Stimulated activated CD4-positive, alpha-beta T cell treated with anti-CD3 and anti-CD28 coated beads, Interleukin-4, amount 100 ng/mL, for 4 hours (primary cell): Measurements from ENCODE around the gene ZNF830.
A peak's percentile ranks its signal among the peaks of the same experiment; 100 is the strongest.
"Not testable (repeated sequence)": the region's sequence is repeated elsewhere in the genome, so short reads cannot be mapped to it uniquely, and the experiment has no call there.

ENCODE experiments used
- DNase-seq, 2 experiments: peaks; one replicate each; pipeline ENCODE4 v3.0.0-alpha.2; 2020

Gene ZNF830

DNA sequence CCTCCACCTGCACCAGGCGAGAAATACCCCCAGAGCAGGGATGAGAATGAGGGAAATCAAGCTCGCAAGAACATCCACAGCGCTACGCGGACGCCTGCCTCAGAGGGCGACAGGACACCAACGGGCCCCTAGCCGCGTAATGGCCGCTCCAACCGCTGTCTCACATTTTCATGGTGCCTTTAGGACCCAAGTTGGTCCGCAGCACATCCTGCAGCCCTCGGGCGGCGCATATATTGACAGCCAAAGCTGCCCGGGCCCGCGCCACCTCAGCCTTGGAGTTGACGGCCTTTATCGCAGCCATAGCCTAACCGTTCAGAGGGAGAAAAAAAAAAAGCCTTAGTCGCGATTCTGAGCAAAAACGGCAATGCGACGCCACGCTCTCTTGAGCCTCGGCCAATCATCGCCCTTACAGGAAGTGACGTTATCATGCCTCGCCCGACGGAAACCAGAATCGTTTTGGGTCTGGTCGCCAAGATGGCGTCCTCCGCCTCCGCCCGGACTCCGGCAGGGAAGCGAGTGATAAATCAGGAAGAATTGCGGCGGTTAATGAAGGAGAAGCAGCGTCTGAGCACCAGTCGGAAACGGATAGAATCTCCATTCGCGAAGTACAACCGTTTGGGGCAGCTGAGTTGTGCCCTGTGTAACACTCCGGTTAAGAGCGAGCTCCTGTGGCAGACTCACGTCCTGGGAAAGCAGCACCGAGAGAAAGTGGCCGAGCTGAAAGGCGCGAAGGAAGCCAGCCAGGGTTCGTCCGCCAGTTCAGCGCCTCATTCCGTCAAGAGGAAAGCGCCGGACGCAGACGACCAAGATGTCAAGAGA, at the start of gene ZNF830, which contains the start of gene CCT6B:
ZNF830 (plus strand) TSS at position 448 of the 819 bp plus-strand sequence; CDS start at position 475, 27 bp downstream.
CCT6B (minus strand) TSS at position 368 of the 819 bp plus-strand sequence; CDS start at position 301, 67 bp downstream.
- peak; percentile 79 to 90 for DNase-seq

DNA sequence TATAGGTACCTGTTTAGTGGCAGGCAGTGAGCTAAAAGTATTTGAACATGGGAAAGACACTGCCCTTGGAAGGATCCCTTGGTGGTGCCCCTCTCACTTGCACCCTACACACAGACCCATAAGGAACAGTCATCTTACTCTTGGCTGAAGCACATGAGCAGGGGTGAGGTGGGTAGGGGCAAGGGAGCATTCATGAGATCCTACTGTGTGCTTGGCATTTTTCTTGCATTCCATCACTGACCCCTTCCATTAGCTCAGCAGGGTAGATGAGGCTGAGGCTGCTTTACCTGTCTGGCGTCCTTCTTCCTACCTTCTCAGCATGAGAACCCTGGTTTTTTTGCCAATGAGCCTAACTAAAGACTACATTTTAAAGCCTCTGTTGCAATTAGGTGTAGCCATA, 48.3 kb upstream of the ZNF830 start:
- DNase-seq: no peak

- no peak for DNase-seq
Measured at GRCh38 chr17:34916120-34916519, 45.2 kb upstream of the ZNF830 start.

GRCh38 chr17:34917381-34917780, 44.0 kb upstream of the ZNF830 start:
- DNase-seq: no peak

DNA sequence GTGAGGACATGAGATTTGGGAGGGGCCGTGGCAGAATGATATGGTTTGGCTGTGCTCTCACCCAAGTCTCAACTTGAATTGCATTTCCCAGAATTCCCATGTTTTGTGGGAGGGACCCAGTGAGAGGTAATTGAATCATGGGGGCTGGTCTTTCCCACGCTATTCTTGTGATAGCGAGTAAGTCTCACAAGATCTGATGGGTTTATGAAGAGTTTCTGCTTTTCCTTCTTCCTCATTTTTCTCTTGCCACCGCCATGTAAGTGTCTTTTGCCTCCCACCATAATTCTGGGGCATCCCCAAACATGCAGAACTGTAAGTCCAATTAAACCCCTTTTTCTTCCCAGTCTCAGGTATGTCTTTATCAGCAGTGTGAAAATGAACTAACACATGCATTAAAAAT, 40.7 kb upstream of the ZNF830 start:
- no peak for DNase-seq

- no peak for DNase-seq
Measured at GRCh38 chr17:34926661-34927060, 34.7 kb upstream of the ZNF830 start.

GRCh38 chr17:34930283-34930682, 31.1 kb upstream of the ZNF830 start:
- DNase-seq: no peak

- DNase-seq: not testable (repeated sequence)
Measured at GRCh38 chr17:34950780-34951179, 10.6 kb upstream of the ZNF830 start.

DNA sequence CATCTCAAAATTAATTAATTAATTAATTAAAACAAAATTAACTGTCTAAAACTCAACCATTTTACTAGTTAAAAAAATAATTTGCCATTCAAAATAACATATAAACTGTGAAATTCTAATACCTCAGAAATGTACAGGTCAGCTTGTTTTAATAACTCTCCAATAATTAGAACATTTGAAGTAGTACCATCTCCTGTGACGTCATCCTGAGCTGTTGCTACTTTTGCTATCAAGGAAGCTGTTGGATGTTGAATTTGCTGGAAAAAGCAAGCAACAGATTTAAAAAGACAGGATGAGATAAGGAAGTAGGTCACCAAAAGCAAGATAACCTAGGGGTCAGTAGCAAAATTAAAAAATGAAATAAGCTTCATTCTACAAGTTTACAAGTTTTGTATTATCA, 2.9 kb upstream of the ZNF830 start:
- no peak for DNase-seq

DNA sequence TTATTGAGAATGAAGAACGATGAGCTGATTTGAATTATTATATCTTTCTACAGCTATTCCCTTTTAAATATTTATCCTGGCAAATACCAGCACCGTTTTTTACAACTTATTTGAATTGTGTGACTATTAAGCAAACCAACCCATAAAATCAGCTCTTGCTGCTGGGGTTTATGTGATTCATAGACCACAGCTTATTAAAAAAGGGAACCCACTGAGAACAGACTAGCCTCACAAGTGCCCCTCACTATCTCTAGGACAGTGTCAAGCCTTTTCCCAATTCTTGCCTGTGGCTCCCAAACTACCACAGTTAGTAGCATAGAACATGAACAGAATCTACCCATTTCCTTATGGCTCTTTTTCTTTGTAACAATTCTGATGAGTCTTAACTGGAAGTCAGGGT, 12.8 kb downstream of the ZNF830 start:
- no peak for DNase-seq

DNA sequence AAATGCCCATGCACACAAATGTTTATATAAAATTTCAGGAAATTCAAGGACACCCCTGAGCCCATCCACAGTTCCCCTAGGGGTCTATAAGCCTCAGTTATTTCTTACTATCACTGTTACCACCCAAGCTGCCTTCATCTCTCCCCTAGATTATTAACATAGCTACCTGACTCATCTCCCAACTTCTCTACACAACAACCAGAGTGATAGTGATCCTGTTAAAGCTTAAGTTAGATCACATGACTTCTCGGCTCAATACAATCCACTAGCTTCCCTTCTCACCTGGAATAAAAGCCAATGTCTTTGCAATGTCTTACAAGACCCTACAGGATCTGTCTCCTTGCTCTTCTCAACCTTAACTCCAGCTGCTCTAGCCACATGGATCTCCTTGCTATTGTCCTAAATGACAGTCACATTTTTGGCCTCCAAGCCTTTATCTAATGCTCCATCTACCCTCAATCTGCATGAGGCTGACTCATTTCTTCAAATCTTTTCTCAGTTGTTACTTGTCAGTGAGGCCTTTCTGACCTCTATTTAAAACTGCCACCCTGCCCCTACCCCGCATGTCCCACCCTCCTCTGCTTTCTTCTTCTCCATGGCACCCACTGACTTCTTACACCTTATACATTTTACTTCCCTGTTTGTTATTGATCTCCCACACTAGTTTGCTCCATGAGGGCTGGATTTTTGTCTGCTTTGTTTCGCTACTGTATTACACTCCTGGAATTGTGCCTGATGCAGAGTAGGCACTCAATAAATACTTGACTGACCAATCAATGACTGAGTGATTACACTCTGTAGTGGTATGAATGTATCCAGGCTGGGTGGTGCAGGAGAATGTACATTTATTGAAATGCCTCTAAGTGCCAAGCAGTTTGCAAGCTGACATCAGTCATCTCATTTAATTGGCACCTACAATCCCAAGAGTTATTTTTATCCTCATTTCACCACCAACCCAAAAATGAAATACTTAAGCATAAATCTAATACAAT, 13.8 kb downstream of the ZNF830 start:
- no peak for DNase-seq

GRCh38 chr17:34979153-34979552, 17.8 kb downstream of the ZNF830 start:
- no peak for DNase-seq

DNA sequence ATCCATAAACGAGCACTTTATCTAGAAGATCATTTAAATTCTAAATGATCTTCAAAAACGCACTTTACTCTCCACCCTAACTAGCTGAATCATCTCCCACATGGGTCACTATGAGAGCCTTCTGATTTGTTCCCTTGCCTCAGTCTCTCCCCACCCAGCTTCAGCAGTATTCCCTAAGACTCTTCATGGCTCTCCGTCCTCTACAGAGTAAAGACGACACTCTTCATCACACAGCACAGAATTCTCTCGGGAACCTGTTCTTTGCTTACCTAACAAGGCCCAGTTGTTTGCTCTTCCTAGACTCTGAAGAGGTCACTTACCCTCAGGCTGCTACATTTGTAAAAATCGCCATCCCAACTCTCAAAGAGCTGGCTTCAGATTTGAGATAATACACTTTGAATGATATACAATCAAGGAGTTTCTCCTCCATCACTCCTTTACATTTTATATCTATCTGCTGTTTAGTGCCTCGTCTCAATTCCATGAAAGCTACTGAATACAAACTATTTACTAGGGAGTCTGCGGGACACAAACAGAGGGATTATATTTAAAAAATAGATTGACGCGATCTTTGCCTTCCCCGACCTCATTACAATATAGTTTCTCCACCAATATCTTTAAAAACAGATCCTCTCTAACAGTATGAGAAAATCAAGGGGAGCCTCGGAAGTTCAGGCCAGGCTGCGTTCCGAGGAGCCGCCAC, 18.5 kb downstream of the ZNF830 start:
- no peak for DNase-seq

GRCh38 chr17:34980353-34980680, 19.0 kb downstream of the ZNF830 start, which contains the start of gene LIG3:
LIG3 (plus strand) TSS chr17:34980512; CDS start chr17:34983006, 2,494 bp downstream.
- peak; percentile 93 to 94 for DNase-seq

- DNase-seq: peak; percentile 77 to 83
Measured at GRCh38 chr17:34980681-34981537, 19.6 kb downstream of the ZNF830 start.

- no peak for DNase-seq
Measured at GRCh38 chr17:34981538-34982241, 20.4 kb downstream of the ZNF830 start.

DNA sequence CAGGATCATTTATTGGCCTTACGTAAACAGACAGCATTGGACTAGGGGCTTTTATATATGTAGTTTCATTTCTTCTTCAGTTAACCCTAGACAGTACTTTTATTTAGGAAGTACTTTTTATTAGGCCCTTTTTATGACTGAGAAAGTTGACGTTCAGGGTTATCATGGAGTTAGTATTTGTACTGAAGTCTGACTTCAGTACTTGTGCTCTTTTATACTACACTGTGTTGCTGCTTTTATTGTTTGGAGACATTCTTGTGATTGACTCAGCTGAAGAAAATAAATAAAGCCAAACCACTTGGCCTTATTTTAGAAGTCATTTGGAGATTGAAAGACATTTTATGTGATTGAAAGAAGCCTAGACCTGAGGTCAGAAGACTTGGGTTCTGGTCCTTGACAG, 25.9 kb downstream of the ZNF830 start:
- no peak for DNase-seq

- DNase-seq: no peak
Measured at GRCh38 chr17:34988644-34989043, 27.3 kb downstream of the ZNF830 start.

GRCh38 chr17:34989473-34989872, 28.1 kb downstream of the ZNF830 start:
- DNase-seq: no peak

DNA sequence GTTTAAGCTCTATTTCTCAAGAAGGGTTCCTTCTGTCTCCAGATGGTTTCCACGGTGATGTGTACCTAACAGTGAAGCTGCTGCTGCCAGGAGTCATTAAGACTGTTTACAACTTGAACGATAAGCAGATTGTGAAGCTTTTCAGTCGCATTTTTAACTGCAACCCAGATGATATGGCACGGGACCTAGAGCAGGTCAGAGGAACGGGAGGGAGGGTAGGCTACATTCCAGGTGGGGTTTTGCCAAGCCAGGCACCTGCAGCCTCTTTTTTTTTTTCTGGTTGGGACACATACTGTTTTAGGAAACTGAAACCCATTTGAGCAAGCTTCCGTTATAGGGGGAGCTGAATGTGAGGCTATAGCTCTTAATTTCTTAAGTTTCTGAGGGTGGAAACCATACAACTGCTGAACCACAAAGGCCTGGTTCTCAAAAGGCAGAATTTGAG, 29.6 kb downstream of the ZNF830 start:
- DNase-seq: no peak

- no peak for DNase-seq
Measured at GRCh38 chr17:34991606-34992005, 30.3 kb downstream of the ZNF830 start.
